GM19397 (cell line): ENCODE results near the gene PLCH1.

Experiments
- ATAC-seq: cut with Tn5 transposase; IDR thresholded peaks from one replicate; pipeline ENCODE4 v1.9.1; 2021; ENCODE audit warnings: mild to moderate bottlenecking, moderate library complexity; ENCODE audit not compliant: unreplicated experiment

The PLCH1 gene

GRCh38 chr3:155435821-155436220 lies 309.1 kb downstream of the PLCH1 start:
- ATAC-seq, result no peak

- ATAC-seq, result no peak
These were observed 312.9 kb downstream of the PLCH1 start for GRCh38 chr3:155431856-155432570.

GRCh38 chr3:155428563-155428962 lies 316.3 kb downstream of the PLCH1 start:
- no peak for ATAC-seq

- no peak for ATAC-seq
These were observed 318.2 kb downstream of the PLCH1 start for GRCh38 chr3:155426524-155427230.

GRCh38 chr3:155425396-155425795 lies 319.5 kb downstream of the PLCH1 start:
- ATAC-seq, result no peak

- no peak for ATAC-seq
These were observed 320.6 kb downstream of the PLCH1 start for GRCh38 chr3:155424323-155424710.

- ATAC-seq, result no peak
These were observed 321.1 kb downstream of the PLCH1 start for GRCh38 chr3:155423526-155424322.

- no peak for ATAC-seq
These were observed 323.9 kb downstream of the PLCH1 start for GRCh38 chr3:155420881-155421486.

GRCh38 chr3:155420406-155420805 lies 324.5 kb downstream of the PLCH1 start:
- ATAC-seq, result no peak

- no peak for ATAC-seq
These were observed 326.5 kb downstream of the PLCH1 start for GRCh38 chr3:155418407-155418806.

- ATAC-seq, result no peak
These were observed 327.8 kb downstream of the PLCH1 start for GRCh38 chr3:155417119-155417517.

GRCh38 chr3:155416500-155417118 lies 328.3 kb downstream of the PLCH1 start:
- ATAC-seq, result no peak

- no peak for ATAC-seq
These were observed 332.0 kb downstream of the PLCH1 start for GRCh38 chr3:155412904-155413303.

GRCh38 chr3:155411500-155412223 lies 333.2 kb downstream of the PLCH1 start:
- ATAC-seq, result no peak

- ATAC-seq, result no peak
These were observed 335.5 kb downstream of the PLCH1 start for GRCh38 chr3:155409336-155409735.

GRCh38 chr3:155407971-155408370 lies 336.9 kb downstream of the PLCH1 start:
- ATAC-seq, result no peak

- no peak for ATAC-seq
These were observed 337.5 kb downstream of the PLCH1 start for GRCh38 chr3:155407331-155407730.

GRCh38 chr3:155404486-155404885 lies 340.4 kb downstream of the PLCH1 start:
- no peak for ATAC-seq

GRCh38 chr3:155402656-155403055 lies 342.2 kb downstream of the PLCH1 start:
- ATAC-seq, result no peak

GRCh38 chr3:155398046-155398445 lies 346.8 kb downstream of the PLCH1 start:
- ATAC-seq, result no peak
